IMR-90 (cell line): ENCODE data around the gene NIPAL4.

Experiments used
- CEBPB ChIP-seq: IDR thresholded peaks from 2 replicates; pipeline ENCODE4 v1.6.1; 2012; ENCODE audit warnings: low read depth, low read length, improper control_type of control experiment
- POLR2A ChIP-seq: IDR thresholded peaks from 2 replicates; pipeline ENCODE4 v1.6.1; 2012; ENCODE audit warnings: mild to moderate bottlenecking, low read depth, low read length
- RAD21 ChIP-seq: IDR thresholded peaks from 2 replicates; pipeline ENCODE4 v1.6.1; 2012; ENCODE audit warnings: low read length, improper control_type of control experiment
- SMC3 ChIP-seq: fragments of 150-350 bp; IDR thresholded peaks from 2 replicates; pipeline ENCODE4 v1.6.1; 2016; ENCODE audit warnings: low read depth, mild to moderate bottlenecking, antibody characterized with exemption, low read length, moderate library complexity
- TF ChIP-seq, protein P1 (sequence below): conservative IDR thresholded peaks from 2 replicates; pipeline ENCODE4 v1.5.1; 2012; ENCODE audit warnings: mild to moderate bottlenecking, low read depth, low read length, improper control_type of control experiment

DNA sequence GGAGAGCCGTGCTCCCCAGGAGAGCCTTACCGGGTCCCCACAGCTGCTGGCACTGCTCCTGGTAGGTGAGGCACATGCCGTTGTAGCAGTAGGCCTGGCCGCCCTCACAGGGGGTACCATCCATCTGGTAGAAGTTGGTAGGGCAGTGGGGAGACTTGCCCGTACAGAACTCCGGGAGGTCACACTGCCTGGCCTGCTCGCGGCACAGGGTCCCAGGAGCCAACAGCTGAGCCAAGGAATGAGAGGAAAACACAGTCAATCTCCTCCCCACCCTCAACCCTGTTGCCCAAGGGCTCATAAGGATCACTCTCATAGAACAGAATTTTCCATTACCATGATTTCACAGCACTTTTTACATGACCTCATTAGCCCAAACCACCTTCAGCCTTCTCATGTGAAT lies 36.9 kb downstream of the NIPAL4 start:
- TF ChIP-seq, protein P1, sequence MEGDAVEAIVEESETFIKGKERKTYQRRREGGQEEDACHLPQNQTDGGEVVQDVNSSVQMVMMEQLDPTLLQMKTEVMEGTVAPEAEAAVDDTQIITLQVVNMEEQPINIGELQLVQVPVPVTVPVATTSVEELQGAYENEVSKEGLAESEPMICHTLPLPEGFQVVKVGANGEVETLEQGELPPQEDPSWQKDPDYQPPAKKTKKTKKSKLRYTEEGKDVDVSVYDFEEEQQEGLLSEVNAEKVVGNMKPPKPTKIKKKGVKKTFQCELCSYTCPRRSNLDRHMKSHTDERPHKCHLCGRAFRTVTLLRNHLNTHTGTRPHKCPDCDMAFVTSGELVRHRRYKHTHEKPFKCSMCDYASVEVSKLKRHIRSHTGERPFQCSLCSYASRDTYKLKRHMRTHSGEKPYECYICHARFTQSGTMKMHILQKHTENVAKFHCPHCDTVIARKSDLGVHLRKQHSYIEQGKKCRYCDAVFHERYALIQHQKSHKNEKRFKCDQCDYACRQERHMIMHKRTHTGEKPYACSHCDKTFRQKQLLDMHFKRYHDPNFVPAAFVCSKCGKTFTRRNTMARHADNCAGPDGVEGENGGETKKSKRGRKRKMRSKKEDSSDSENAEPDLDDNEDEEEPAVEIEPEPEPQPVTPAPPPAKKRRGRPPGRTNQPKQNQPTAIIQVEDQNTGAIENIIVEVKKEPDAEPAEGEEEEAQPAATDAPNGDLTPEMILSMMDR = no peak
- TF ChIP-seq SMC3 (no peak), RAD21 (no peak), POLR2A (no peak), CEBPB (no peak)
